ENCODE data around the gene C9orf43.

DNA sequence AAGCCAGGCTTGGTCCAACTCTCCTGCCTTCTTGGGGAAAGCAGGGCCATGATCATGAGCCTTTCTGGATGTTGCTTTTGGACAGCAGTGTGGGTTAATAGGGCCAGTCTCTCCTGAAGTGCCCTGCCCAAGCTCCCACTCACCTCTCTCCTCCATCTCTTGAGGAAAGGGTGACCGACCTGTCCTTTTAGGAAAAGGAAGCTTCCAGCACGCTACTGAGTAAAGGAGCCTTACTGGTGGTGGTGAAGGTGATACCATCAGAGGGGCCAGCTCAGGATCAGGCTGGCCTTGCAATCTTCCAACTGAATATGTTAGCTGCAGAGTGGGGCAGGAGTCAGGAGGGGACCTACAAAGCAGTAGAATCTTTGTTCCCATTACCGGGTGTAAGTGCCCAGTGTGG is 50.7 kb downstream of the C9orf43 start:
- TF ChIP-seq GATA3 (IDR thresholded peaks at IDR 0.05; ENCODE audit: low read depth, low read length), result no peak
- no peak for TF ChIP-seq GATA2 (IDR thresholded peaks at IDR 0.05; ENCODE audit: low read depth, low read length)

All from SH-SY5Y (cell line).